NCI-H524 (cell line): ENCODE measurements around the gene ADAMTSL1.
"Not testable (repeated sequence)": the region's sequence is repeated elsewhere in the genome, so short reads cannot be mapped to it uniquely, and the experiment has no call there.

Experiments used
- DNase-seq, 2 experiments: peaks; one replicate each; lab custom pipeline; 2025; lab: John Stamatoyannopoulos, UW

ADAMTSL1 gene

DNA sequence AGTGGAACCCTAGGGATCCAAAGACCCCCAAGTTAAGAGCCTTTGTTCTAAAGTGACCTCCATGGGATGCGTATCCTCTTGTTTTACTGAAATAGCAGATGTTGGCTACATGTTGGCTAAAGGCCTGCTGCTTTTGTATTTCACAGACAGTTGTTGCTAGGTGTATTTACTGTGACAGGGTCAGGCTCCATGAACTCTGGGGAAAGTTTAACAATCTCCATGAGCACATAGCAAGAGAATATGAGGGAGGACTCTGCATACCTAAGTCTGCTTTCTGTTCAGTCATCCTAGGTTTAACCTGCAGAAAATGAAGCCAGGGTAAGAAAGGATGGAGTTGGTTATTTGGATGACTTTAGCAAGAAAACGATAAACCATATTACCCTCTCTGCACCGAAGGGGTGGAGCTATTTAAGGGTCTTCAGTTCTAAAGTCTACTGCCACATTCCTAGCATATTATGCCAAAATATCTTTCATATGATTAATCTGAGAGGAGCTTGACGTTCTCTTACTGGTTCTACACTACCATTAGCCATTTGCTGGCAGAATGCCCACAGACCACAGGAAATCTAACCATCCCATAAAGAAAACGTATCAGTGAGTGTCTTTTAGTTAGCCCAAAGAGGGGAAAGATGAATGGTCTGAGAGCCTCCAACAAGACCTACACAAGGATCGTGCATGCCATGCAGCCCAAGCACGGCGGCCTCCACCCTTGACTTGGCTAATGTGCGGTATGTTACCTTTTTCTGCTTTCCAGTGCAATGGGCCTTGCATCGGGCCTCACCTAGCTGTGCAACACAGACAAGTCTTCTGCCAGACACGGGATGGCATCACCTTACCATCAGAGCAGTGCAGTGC lies 431.3 kb downstream of the ADAMTSL1 start:
- DNase-seq, result no peak

DNA sequence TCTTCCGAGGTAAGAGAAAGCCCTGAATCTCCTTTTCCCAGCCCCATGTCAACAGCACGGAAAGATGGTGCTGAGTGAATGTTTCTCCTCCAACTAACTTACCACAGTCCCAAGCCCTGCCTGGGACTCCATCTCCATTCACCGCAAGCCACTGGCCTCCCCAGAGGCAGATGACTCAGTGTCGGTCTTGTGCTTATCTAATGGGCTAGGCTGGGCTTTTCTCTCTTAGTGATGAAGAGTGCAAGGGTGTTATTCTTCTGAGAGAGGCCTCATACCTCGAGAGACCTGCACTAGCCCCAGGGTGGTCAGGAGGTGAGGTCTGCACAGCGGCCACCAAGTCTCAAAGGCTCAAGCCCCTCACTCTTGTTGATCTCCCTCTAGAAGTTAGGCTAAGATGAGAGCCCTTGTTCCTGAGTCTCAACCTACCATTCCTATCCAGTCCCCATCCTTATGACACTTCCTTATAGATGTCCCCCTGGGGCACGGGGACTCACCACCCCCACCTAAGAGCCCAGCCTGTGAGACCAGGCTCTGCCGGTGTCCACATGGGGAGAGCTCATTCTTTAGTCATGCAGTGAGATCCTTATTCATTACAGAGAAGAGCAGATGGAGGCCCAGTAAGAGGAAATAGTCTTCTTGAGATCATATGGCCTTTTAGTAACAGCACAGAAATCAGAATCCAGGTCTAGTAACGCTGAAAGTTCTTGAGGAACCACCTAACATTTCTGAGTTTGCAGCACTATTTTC lies 432.1 kb downstream of the ADAMTSL1 start:
- DNase-seq, result no peak

DNA sequence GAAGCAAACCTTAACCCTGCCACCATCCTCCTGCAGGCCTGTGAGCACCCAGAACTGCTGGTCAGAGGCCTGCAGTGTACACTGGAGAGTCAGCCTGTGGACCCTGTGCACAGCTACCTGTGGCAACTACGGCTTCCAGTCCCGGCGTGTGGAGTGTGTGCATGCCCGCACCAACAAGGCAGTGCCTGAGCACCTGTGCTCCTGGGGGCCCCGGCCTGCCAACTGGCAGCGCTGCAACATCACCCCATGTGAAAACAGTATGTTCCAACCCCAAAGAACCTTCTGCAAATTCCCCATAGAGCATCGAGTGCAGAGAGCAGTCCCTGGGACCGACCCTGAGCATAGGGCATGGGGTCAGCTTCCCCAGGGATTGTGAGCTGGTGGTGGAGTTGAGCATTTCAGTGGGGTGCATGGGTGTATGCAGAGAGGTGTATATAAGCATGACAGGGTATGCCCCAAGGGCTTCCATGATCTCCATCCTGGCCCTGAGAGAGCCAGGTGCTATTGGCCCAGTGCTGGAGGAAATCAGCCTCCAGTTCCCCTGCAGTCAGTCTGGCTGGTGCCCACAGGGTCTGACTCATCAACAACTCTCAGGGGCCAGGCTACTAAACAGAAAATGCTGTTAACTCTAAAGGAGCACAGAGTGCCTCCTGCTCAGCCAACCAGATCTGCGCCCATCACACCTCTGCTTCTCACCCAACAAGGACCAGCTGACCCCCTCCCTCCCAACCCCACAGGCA lies 432.9 kb downstream of the ADAMTSL1 start:
- no peak for DNase-seq

DNA sequence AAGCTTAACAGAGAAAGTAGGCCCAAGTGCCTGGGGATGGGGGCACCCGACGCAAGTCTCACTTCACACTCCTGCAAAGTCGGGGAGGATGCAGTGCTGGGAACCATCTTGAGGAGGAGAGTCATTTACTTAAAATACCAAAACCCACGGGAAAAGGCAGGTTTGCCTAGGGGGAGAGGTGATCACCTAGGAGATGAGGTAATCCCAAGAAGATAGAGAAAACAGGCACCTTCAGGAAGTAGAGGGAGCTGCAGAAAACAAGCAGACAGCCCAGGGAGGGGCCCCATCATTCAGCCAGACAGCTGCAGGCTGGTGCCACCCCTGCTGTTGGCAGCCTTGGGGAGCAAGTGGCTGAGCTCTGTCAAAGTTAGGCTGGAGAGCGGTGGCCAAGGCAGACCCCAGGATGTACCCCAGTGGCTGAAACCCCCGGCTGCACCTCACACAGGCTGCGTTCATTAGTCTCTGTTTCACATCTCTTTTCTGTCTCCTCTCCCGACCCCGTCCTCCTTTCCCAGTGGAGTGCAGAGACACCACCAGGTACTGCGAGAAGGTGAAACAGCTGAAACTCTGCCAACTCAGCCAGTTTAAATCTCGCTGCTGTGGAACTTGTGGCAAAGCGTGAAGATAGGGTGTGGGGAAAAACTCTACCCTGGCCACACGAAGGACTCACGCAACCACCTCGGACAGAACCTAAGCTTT lies 434.1 kb downstream of the ADAMTSL1 start:
- DNase-seq, result no peak

DNA sequence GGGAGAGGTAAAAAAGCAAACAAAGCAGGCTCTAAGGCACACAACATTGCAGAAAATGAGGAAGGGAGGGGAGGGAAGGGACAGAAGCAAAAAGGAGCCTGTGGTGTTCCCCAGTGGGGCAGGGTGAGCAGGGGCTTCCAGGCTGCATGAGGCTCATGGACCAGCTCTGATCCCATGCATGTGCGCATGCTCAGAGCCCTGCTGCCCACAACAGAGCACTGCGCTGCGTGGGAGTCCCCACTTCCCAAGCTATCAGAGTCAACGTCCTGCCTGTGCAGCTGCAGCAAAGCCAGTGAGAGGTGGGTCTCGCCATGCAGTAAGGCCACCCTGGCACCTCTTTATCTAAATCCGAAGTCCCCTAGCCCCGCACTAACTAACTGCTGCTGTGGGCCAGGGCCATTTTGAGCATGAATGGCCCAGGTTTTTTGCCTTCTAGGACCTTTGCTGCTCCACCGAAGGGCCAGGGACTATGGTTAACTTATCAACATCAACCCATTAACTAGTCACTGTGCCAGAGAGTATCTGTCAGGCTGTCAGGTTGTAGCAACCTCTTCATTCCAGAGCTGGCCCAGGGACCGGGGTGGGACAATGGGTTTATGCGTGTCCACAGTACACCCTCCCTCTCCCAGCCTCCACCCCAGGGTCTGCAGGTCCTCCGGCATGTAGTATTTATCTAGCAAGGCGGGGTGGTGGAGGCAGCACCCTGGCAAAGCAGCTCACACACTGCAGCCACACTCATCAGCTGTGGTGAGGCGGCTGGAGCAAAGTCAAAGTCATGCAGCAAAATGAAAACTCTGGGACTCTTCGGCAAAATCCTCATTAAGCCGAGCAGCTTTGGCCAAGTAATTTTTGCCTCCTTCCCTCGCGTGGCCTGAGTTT lies 435.4 kb downstream of the ADAMTSL1 start:
- no peak for DNase-seq

DNA sequence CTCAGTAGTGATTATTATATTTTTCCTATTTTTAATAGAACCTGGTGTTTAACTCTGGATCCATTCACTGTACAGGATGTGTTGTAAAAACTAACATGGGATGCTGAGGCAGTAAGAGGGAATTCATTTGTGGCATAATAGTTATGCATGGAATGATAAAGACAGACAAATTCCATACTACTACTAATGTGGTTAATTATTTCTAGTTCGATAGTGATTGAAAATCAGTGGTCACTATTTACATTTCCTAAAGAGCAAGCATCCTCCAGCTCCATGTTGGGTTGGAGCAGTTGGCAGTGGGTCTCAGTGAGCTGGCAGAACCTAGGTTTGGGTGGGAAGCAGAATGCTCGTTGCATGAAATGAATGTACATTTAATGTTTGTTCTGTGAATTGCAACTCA lies 436.5 kb downstream of the ADAMTSL1 start:
- no peak for DNase-seq

DNA sequence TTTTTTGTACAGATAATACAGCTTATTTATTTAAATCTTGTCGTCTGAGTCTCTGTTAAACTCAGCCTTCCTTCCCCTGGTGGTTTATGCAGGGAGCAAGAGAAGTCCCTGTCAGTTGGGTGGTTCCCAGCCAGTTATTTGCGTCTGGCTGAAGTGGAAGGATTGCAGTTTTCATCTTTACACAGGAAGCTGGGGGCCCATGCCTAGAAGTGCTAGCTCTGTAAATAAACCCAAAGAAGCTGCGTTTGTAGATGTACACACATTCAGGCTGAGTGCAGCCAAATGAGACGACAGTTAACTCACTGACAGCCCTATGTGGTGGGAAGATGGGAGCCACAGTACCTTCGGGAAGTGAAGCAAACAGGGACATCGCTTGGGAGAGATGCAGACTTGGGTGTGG lies 437.0 kb downstream of the ADAMTSL1 start:
- DNase-seq, result no peak

DNA sequence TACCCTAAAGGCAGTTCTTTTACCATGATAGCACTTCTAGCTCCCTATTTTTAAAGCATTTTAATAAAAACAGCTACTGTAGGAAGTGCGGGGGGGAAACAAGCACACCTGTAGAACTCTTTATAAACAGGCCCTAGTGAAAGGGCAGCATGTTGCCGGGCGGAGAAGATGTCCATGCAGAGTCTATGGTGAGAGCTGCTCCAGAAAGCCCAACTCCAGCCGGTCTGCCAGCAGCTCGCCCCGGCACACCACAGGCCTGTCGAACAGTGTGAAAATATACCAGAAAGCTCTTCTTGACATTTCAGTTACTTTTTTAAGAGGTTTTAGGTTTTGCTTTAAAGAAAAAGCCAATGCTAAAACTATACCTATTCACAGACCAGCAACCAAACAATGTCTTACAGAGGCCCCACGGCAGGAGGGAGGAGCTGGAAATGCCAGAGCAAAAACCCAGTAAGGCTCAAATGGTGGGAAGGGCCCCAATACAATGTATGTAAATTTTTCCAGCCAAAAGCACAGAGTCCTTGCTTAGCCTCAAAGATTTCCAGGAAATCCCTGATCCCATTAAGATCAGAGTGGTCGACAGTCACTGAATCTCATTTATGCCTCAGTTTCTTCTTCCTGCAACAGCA lies 437.9 kb downstream of the ADAMTSL1 start:
- no peak for DNase-seq

DNA sequence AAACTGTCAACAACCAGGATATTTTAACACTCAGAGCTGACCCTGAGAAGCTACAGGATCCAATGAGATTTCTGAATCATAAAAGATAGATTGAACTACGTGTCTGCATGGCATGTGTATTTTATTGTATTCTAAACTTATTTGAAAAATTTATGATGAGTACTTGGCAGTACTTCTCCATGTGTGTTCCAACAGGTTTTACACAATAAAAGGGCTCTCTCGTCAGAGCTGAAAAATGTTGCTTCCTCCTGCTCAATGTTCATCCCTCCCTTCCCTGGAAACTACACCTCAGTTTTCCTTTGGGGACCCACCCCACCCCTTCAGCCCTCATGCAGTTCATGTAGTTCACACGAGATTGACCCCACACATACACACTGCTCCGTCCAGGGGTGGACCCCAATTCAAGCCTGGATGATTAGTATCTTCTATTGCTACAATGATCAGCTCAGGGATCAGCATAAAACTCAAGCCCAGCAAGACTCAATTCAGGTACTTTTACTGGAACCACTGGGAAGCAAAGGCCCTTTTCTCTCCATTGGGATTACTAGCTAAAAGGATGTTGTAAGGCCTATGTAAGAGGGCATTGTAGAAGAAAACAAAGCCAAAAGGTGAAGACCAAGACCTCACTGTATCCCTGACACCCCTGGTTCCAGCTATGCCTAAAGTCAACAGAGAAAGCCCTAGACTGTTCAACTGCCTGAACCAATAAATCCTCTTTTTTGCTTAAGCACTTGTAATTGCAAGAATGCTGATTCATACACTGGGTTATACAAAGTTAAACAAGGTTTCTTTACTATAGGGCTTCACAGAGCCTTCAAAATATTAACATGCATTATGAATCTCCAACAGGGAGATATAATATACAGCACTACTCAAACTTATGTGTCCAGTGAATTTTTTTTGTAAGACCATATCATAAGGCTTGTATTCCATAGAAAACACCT lies 446.5 kb downstream of the ADAMTSL1 start:
- DNase-seq, result no peak

DNA sequence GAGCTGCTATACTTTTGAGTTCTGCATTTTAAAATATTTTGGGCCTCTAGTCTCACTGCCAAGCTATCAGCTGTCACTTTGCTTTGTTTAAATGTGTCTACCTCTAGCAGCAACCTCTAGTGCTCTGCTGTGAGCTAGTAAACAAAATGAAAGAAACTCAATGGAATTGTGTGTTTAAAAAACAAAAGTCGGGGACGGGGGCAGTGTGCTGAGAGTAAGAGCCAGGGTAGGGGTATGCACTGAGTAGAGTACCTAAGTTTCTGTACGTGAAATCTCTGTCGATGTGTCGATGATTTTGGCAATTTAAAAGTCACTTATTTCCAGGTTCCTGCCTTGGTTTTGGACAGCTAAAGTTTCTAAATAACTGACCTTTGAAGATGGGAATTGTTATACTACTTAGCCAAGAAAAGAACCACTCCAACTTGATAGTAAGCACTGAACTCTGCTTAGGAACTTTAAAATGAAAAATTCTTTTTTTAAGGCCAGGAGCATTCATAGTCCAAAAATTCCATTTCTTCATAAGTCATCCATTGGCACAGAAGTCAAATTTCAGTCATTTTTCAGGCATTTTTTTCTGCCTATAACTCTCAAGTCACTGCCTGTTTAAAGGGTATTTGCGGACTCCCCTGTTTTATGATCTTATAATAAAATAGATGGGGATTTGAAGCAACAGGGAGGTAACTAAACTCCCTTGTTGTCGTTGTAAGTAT lies 447.6 kb downstream of the ADAMTSL1 start:
- no peak for DNase-seq

DNA sequence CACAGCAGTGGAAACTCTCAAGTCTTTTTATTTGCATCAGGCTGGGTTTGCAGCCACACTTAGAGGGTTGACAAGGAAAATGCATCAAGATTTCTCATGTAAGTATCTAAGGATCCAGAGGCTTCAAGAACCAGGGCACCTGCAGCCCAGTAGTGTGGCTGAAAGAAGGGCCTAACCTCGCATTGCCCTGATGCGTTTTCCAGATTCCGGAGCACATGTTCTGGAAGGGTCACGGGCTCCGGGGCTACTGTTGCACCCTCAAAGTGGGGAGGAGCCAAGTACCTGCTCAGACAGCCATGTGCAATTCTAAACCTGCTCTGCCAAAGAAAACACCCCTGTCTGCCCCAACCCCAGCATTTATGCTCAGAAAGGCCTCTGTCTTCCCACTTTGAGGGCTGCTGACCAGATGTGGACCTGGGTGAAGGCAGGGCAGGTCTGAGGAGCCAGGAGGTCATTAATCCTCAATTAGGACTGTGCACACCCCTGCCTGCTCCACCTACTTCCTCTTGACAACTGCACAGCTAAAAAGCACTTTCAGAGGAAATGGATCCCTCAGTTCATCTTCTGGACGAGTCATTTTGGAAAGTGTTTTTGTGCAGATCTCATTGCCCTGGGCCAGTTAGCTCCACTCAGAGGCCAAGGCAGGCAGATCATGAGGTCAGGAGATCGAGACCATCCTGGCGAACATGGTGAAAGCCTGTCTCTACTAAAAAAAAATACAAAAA lies 448.4 kb downstream of the ADAMTSL1 start:
- DNase-seq, result no peak

DNA sequence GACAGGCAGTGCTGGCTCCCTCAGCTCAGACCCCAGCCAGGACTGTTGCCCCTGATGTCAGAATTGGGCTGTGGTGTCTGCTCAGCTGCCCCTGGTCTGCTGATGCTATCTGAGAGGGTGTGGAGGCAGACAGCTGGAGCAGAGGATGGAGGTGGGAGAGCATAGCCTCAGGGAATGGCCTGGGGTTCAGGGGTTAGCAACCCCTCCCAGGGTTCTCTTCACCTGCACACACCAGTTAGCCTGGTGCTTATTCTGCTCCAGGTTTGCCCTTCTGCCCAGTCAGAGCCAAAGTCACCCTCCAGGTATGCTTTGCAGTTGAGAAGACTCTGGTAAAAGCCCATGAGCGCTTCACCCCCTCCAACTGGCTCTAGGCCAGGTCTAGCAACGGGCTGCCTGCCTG lies 449.2 kb downstream of the ADAMTSL1 start:
- DNase-seq, result no peak

DNA sequence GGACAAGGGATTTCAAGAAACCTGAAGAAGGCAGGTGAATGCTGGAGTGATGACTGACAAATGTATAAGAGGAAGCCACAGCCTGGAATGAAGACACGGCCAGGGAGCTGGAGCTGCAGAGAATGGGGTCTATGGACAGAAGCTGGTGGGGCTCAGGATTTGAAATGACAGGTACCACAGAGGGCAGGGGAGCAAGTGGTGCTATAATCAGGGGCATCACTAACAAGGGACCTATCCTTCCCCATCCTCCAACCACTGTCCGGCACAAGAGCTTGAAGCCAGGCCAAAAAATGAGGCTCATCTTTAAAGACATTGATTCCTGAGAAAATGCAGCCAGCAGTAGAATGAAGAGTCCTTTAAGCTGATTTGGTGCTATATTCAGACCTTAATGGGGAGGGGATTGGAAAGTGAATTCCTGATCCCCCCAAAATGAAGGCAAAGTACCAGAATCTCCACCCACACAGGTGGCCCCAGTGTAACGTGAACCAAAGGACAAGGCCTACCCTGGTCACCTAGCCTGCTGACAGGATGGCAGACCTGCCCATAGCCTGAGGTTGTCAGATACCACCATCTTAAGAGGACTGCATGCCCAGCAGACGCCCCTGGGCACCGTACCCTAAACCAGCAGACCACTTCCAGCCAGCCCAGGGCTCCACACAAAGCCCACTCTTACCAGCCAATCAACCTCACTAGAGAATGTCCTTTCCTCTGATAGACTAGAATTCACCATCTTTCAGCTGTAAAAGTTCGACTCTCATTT lies 449.9 kb downstream of the ADAMTSL1 start:
- DNase-seq, result no peak

DNA sequence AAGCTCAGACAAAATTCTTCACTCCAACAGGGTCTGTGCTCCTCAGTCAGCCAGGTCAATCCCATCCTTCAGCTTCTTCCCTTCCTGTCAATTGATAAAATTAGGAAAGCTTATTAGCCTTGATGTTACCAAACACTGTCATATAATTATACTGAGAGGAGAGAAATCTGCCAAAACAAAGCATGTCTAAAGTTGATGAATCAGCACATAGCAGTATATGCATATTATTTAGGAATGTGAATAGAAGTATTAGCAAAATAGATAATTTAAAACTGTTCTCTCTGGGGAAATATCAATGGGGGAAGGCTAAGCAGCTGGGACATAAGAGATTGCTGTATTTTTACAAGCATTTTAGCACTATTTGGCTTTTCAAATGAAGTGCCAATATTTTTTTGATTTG lies 451.9 kb downstream of the ADAMTSL1 start:
- no peak for DNase-seq

DNA sequence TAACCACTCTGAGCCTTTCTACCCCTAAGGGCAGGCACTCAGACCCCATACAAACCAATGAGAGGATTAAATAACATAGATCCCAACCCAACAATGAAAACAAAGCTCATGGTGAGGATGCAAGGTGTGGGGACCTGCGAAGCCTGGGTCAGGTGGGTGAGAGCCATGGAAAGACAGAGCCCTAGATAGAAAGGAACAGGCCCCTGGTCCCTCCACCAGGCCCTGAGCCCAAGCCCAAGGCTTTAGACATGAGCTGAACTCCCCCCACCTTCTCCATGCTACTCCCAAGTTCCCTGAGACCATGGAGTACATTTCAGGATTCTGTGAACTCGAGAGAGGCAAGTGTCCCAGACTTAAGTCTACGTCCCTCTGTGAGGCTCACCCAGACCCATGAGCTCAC lies 452.6 kb downstream of the ADAMTSL1 start:
- DNase-seq, result no peak

DNA sequence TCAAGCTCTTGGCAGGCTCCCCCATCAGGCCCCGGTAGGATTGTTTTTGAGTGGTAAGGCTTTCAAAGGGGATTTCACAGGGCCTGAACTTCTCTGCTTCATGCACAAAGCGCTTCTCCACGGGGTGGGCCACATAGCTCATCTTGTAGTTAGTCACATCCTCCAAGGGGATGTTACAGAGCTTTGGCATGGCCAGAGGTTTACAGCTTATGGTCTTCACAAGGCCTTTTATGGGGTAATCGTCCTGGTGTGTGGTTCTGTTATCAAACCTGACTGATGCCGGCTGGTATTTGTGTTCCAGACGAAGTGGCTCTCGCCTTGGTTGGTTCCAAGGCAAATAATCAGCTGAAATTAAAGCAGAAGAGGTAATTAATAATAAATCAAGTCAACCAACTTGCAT lies 454.8 kb downstream of the ADAMTSL1 start:
- DNase-seq, result no peak

DNA sequence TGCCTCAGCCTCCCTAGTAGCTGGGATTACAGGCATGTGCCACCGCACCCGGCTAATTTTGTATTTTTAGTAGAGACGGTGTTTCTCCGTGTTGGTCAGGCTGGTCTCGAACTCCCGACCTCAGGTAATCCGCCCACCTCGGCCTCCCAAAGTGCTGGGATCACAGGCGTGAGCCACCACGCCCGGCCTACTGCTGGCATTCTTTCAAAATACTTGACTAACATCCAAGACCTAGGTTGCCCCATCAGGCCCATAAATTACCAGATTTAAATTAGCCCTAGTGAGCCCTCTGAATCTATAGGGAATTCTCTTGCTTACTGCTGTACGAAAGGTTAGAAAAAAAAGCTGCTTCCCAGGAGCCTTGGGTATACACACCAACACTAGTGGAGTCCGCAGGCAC lies 456.7 kb downstream of the ADAMTSL1 start:
- not testable (repeated sequence) for DNase-seq
